WTC11 (cell line): ENCODE data around the gene PCDHA1. TPM values are rescaled to one million over a fixed set of nuclear protein-coding genes. Genes with fewer than 3 reads are reported as not detected.
"Not testable (repeated sequence)": the region's sequence is repeated elsewhere in the genome, so short reads cannot be mapped to it uniquely, and the experiment has no call there.

Source experiments
- ATAC-seq: fragments of 200-7000 bp; cut with Tn5 transposase; 2 replicates; pipeline ENCODE4 v1.10.0; 2021; ENCODE audit warnings: mild to moderate bottlenecking, moderate library complexity
- CTCF ChIA-PET: fragments of 300-600 bp; sonication (Branson Sonifier 250); formaldehyde crosslinking; loops from one replicate; lab custom pipeline; 2021; ENCODE audit warnings: antibody characterized with exemption; lab: Charles Lee
- POLR2A ChIA-PET: fragments of 350-600 bp; sonication (Branson Sonifier 250); formaldehyde crosslinking; loops from one replicate; lab custom pipeline; 2021; ENCODE audit warnings: antibody characterized with exemption; lab: Charles Lee
- DNase-seq: peaks from one replicate; pipeline ENCODE4 v3.0.0; 2021; ENCODE audit warnings: low spot score
- H3K27ac Mint-ChIP-seq: 2 replicates; pipeline ENCODE4 v1.8.0; 2021; ENCODE audit warnings: mixed read lengths
- H3K27me3 Mint-ChIP-seq: 2 replicates; pipeline ENCODE4 v1.8.0; 2021; ENCODE audit warnings: low read depth, mild to moderate bottlenecking, moderate library complexity, mixed read lengths
- H3K36me3 Mint-ChIP-seq: 2 replicates; pipeline ENCODE4 v1.8.0; 2021; ENCODE audit warnings: mixed read lengths
- H3K4me1 Mint-ChIP-seq: 2 replicates; pipeline ENCODE4 v1.8.0; 2022; ENCODE audit warnings: mixed read lengths
- H3K4me3 Mint-ChIP-seq: 2 replicates; pipeline ENCODE4 v1.8.0; 2021; ENCODE audit warnings: mild to moderate bottlenecking, moderate library complexity, mixed read lengths
- H3K9me3 Mint-ChIP-seq: 2 replicates; pipeline ENCODE4 v1.8.0; 2021; ENCODE audit warnings: mixed read lengths
- CBFB ChIP-seq: sonication (generic); formaldehyde crosslinking; IDR thresholded peaks from 2 replicates; pipeline ENCODE4 v1.8.1; 2022; ENCODE audit warnings: mild to moderate bottlenecking, low read depth, missing genetic modification reagents
- ELF4 ChIP-seq: sonication (generic); formaldehyde crosslinking; IDR thresholded peaks from 2 replicates; pipeline ENCODE4 v1.8.1; 2022; ENCODE audit warnings: low read depth, mild to moderate bottlenecking, moderate library complexity, missing genetic modification reagents
- SMAD3 ChIP-seq: sonication (generic); formaldehyde crosslinking; IDR thresholded peaks from 2 replicates; pipeline ENCODE4 v1.8.0; 2022; ENCODE audit warnings: missing genetic modification reagents, mild to moderate bottlenecking, borderline replicate concordance
- SMAD4 ChIP-seq: sonication (generic); formaldehyde crosslinking; IDR thresholded peaks from 2 replicates; pipeline ENCODE4 v1.8.0; 2022; ENCODE audit warnings: mild to moderate bottlenecking, missing genetic modification reagents
- ZBTB21 ChIP-seq: sonication (generic); formaldehyde crosslinking; IDR thresholded peaks from 2 replicates; pipeline ENCODE4 v1.8.1; 2023; ENCODE audit warnings: mild to moderate bottlenecking, missing genetic modification reagents, borderline replicate concordance
- ZNF138 ChIP-seq: sonication (generic); formaldehyde crosslinking; conservative IDR thresholded peaks from 2 replicates; pipeline ENCODE4 v1.8.1; 2022; ENCODE audit warnings: mild to moderate bottlenecking, moderate library complexity, missing genetic modification reagents
- ZNF317 ChIP-seq: sonication (generic); formaldehyde crosslinking; IDR thresholded peaks from 2 replicates; pipeline ENCODE4 v1.8.1; 2023; ENCODE audit warnings: low read depth, mild to moderate bottlenecking, moderate library complexity, missing genetic modification reagents, borderline replicate concordance
- total RNA-seq: library from RNA; stranded (reverse); gene quantifications from 3 replicates; pipeline ENCODE4 v1.2.3, GENCODE V29; 2021
- TF ChIP-seq, protein P1 (sequence below): sonication (generic); formaldehyde crosslinking; IDR thresholded peaks from 2 replicates; pipeline ENCODE4 v1.8.0; 2022; ENCODE audit warnings: missing genetic modification reagents
- TF ChIP-seq, protein P2 (sequence below): sonication (generic); formaldehyde crosslinking; IDR thresholded peaks from 2 replicates; pipeline ENCODE4 v1.8.0; 2023; ENCODE audit warnings: missing genetic modification reagents
- TF ChIP-seq, protein P3 (sequence below): sonication (generic); formaldehyde crosslinking; IDR thresholded peaks from 2 replicates; pipeline ENCODE4 v1.8.0; 2022; ENCODE audit warnings: mild to moderate bottlenecking, missing genetic modification reagents
- TF ChIP-seq, protein P4 (sequence below): sonication (generic); formaldehyde crosslinking; IDR thresholded peaks from 2 replicates; pipeline ENCODE4 v1.8.1; 2022; ENCODE audit warnings: low read depth, mild to moderate bottlenecking, moderate library complexity, missing genetic modification reagents, borderline replicate concordance
- TF ChIP-seq, protein P5 (sequence below): fragments of 250-450 bp; sonication (Bioruptor Pico); IDR thresholded peaks from 2 replicates; pipeline ENCODE4 v1.8.0; 2021; ENCODE audit warnings: mild to moderate bottlenecking

The PCDHA1 gene
- total RNA-seq, 1 experiment from 2014 or later, result 2.4 TPM

DNA sequence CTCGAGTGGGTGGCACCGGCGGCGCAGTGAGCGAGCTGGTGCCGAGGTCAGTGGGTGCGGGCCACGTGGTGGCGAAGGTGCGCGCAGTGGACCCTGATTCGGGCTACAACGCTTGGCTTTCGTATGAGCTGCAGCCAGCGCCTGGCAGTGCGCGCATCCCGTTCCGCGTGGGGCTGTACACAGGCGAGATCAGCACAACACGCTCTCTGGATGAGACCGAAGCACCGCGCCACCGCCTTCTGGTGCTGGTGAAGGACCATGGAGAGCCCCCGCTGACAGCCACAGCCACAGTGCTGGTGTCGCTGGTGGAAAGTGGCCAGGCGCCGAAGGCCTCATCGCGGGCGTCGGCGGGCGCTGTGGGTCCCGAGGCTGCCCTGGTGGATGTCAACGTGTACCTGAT lies 37.5 kb downstream of the PCDHA1 start:
- no peak overlapping the region for H3K4me3 Mint-ChIP-seq
- ATAC-seq (no peak), DNase-seq (no peak)
- ChIA-PET POLR2A (no interaction called here), CTCF (interaction anchor here (0.6 to 1.6 kb wide), 5 partner anchors 11 to 37 kb away, joined by 3 to 4 read pairs (median 4); partner anchors contain the start of genes PCDHA1, PCDHA2, PCDHA4 and PCDHA7)
- H3K4me1 Mint-ChIP-seq, result peaks cover 2% of the 10 kb centered on the region; the same call in 1 of the 2 replicates
- H3K36me3 Mint-ChIP-seq, result peaks cover 2% of the 10 kb centered on the region
- TF ChIP-seq, protein P1, sequence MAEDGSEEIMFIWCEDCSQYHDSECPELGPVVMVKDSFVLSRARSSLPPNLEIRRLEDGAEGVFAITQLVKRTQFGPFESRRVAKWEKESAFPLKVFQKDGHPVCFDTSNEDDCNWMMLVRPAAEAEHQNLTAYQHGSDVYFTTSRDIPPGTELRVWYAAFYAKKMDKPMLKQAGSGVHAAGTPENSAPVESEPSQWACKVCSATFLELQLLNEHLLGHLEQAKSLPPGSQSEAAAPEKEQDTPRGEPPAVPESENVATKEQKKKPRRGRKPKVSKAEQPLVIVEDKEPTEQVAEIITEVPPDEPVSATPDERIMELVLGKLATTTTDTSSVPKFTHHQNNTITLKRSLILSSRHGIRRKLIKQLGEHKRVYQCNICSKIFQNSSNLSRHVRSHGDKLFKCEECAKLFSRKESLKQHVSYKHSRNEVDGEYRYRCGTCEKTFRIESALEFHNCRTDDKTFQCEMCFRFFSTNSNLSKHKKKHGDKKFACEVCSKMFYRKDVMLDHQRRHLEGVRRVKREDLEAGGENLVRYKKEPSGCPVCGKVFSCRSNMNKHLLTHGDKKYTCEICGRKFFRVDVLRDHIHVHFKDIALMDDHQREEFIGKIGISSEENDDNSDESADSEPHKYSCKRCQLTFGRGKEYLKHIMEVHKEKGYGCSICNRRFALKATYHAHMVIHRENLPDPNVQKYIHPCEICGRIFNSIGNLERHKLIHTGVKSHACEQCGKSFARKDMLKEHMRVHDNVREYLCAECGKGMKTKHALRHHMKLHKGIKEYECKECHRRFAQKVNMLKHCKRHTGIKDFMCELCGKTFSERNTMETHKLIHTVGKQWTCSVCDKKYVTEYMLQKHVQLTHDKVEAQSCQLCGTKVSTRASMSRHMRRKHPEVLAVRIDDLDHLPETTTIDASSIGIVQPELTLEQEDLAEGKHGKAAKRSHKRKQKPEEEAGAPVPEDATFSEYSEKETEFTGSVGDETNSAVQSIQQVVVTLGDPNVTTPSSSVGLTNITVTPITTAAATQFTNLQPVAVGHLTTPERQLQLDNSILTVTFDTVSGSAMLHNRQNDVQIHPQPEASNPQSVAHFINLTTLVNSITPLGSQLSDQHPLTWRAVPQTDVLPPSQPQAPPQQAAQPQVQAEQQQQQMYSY (CRISPR knock-in tag), result no peak
- TF ChIP-seq, protein P2, sequence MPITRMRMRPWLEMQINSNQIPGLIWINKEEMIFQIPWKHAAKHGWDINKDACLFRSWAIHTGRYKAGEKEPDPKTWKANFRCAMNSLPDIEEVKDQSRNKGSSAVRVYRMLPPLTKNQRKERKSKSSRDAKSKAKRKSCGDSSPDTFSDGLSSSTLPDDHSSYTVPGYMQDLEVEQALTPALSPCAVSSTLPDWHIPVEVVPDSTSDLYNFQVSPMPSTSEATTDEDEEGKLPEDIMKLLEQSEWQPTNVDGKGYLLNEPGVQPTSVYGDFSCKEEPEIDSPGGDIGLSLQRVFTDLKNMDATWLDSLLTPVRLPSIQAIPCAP (CRISPR knock-in tag), result no peak
- no peak for TF ChIP-seq ZNF138 (CRISPR knock-in tag)
- TF ChIP-seq SMAD3 (CRISPR knock-in tag), result no peak
- TF ChIP-seq, protein P3, sequence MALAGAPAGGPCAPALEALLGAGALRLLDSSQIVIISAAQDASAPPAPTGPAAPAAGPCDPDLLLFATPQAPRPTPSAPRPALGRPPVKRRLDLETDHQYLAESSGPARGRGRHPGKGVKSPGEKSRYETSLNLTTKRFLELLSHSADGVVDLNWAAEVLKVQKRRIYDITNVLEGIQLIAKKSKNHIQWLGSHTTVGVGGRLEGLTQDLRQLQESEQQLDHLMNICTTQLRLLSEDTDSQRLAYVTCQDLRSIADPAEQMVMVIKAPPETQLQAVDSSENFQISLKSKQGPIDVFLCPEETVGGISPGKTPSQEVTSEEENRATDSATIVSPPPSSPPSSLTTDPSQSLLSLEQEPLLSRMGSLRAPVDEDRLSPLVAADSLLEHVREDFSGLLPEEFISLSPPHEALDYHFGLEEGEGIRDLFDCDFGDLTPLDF, result no peak
- TF ChIP-seq CBFB, result no peak
- no peaks in the 10 kb centered on the region for H3K27me3 Mint-ChIP-seq
- no peak overlapping the region for H3K27ac Mint-ChIP-seq
- 0 out of 2 replicates have a peak, but pooled peaks cover 1% of the 10 kb centered on the region for H3K9me3 Mint-ChIP-seq

DNA sequence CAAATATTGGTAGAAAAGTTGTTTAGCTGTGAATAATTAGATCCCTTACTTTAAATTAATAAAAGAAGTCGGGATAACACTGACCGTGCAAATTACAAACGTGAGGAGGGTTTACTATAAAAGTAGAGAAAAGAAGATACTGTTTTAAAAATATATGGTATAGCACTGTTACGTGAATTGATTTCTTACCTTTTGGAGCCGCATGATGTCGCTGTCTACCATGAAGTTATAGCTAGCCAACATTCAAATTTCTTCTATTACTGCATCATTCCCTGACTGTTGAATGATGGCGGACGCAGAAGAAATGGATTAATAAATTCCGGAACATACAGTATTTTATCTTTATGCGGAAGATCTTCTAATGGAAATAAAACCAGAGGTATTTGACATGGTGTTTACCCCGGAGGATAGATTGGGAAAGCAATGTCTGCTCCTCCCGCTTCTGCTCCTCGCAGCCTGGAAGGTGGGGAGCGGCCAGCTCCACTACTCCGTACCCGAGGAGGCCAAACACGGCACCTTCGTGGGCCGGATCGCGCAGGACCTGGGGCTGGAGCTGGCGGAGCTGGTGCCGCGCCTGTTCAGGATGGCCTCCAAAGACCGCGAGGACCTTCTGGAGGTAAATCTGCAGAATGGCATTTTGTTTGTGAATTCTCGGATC lies 41.9 kb downstream of the PCDHA1 start, which contains the start of gene PCDHA6:
Gene PCDHA6, plus strand, starts transcription at position 257 of the 658 bp plus-strand sequence. Its CDS starts 132 bp downstream, at position 389.
- Mint-ChIP-seq H3K4me1 (peaks cover 4% of the 10 kb centered on the region; the same call in 1 of the 2 replicates), H3K4me3 (peak within 1 kb of the TSS; percentile 74), H3K9me3 (0 out of 2 replicates have a peak, but pooled peaks cover 3% of the 10 kb centered on the region), H3K27me3 (no peaks in the 10 kb centered on the region), H3K27ac (no peak within 1 kb of the TSS), H3K36me3 (peaks cover 14% of the 10 kb centered on the region)
- no peak for DNase-seq
- POLR2A ChIA-PET, result no interaction called here
- TF ChIP-seq, protein P4, sequence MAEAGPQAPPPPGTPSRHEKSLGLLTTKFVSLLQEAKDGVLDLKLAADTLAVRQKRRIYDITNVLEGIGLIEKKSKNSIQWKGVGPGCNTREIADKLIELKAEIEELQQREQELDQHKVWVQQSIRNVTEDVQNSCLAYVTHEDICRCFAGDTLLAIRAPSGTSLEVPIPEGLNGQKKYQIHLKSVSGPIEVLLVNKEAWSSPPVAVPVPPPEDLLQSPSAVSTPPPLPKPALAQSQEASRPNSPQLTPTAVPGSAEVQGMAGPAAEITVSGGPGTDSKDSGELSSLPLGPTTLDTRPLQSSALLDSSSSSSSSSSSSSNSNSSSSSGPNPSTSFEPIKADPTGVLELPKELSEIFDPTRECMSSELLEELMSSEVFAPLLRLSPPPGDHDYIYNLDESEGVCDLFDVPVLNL, result no peak
- TF ChIP-seq, protein P1 (CRISPR knock-in tag), result peak; percentile 73
- peak; percentile 24; the same call in 1 of the 2 replicates for ATAC-seq
- CTCF ChIA-PET, result interaction anchor here (0.6 to 3.6 kb wide), 13 partner anchors 10 to 299 kb away, joined by 3 to 32 read pairs (median 4); partner anchors contain the start of genes PCDHA1, PCDHA10, PCDHA2 and PCDHA4

DNA sequence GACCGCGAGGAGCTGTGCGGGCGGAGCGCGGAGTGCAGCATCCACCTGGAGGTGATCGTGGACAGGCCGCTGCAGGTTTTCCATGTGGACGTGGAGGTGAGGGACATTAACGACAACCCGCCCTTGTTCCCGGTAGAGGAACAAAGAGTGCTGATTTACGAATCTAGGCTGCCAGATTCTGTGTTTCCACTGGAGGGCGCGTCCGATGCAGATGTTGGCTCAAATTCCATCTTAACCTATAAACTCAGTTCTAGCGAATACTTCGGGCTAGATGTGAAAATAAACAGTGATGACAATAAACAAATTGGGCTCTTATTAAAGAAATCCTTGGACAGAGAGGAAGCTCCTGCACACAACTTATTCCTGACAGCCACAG lies 42.4 kb downstream of the PCDHA1 start:
- Mint-ChIP-seq H3K27me3 (no peaks in the 10 kb centered on the region), H3K36me3 (peaks cover 14% of the 10 kb centered on the region), H3K9me3 (0 out of 2 replicates have a peak, but pooled peaks cover 3% of the 10 kb centered on the region), H3K4me3 (peak overlapping the region; percentile 74), H3K27ac (no peak overlapping the region), H3K4me1 (peaks cover 4% of the 10 kb centered on the region; the same call in 1 of the 2 replicates)
- no peak for TF ChIP-seq ZBTB21
- no peak for TF ChIP-seq SMAD4
- no peak for TF ChIP-seq ZNF317 (CRISPR knock-in tag)
- no peak for TF ChIP-seq ELF4
- TF ChIP-seq, protein P5, sequence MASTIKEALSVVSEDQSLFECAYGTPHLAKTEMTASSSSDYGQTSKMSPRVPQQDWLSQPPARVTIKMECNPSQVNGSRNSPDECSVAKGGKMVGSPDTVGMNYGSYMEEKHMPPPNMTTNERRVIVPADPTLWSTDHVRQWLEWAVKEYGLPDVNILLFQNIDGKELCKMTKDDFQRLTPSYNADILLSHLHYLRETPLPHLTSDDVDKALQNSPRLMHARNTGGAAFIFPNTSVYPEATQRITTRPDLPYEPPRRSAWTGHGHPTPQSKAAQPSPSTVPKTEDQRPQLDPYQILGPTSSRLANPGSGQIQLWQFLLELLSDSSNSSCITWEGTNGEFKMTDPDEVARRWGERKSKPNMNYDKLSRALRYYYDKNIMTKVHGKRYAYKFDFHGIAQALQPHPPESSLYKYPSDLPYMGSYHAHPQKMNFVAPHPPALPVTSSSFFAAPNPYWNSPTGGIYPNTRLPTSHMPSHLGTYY, result no peak
- ChIA-PET CTCF (interaction anchor here (0.6 to 3.6 kb wide), 12 partner anchors 13 to 299 kb away, joined by 3 to 32 read pairs (median 4); partner anchors contain the start of genes PCDHA1, PCDHA10, PCDHA2 and PCDHA4), POLR2A (no interaction called here)
- ATAC-seq (peak; percentile 77), DNase-seq (no peak)

DNA sequence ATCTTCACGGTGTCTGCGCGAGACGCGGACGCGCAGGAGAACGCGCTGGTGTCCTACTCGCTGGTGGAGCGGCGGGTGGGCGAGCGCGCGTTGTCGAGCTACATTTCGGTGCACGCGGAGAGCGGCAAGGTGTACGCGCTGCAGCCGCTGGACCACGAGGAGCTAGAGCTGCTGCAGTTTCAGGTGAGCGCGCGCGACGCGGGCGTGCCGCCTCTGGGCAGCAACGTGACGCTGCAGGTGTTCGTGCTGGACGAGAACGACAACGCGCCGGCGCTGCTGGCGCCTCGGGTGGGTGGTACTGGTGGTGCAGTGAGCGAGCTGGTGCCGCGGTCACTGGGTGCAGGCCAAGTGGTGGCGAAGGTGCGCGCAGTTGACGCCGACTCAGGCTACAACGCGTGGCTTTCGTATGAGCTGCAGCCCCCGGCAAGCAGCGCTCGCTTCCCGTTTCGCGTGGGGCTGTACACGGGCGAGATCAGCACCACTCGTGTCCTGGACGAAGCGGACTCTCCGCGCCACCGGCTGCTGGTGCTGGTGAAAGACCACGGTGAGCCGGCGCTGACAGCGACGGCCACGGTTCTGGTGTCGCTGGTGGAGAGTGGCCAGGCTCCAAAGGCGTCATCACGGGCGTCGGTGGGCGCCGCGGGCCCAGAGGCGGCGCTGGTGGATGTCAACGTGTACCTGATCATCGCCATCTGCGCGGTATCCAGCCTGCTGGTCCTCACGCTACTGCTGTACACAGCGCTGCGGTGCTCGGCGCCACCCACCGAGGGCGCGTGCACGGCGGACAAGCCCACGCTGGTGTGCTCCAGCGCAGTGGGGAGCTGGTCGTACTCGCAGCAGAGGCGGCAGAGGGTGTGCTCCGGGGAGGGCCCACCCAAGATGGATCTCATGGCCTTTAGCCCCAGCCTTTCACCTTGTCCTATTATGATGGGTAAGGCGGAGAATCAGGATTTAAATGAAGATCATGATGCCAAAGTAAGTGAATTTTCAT lies 43.9 kb downstream of the PCDHA1 start:
- H3K4me3 Mint-ChIP-seq, POLR2A ChIA-PET, H3K9me3 Mint-ChIP-seq, DNase-seq, H3K4me1 Mint-ChIP-seq, H3K27ac Mint-ChIP-seq, H3K27me3 Mint-ChIP-seq, ATAC-seq: not testable (repeated sequence)
- CTCF ChIA-PET, result interaction anchor here (1.1 to 3.6 kb wide), 3 partner anchors 12 to 44 kb away, joined by 3 to 24 read pairs (median 15); partner anchors contain the start of genes PCDHA1, PCDHA4 and PCDHA8
- peaks cover 21% of the 10 kb centered on the region for H3K36me3 Mint-ChIP-seq
